ENCODE results near the gene ASB10. TPM values are rescaled to one million over a fixed set of nuclear protein-coding genes. Genes with fewer than 3 reads are reported as not detected.

Gene ASB10
- total RNA-seq, 1 experiment from 2014 or later, result not detected

DNA sequence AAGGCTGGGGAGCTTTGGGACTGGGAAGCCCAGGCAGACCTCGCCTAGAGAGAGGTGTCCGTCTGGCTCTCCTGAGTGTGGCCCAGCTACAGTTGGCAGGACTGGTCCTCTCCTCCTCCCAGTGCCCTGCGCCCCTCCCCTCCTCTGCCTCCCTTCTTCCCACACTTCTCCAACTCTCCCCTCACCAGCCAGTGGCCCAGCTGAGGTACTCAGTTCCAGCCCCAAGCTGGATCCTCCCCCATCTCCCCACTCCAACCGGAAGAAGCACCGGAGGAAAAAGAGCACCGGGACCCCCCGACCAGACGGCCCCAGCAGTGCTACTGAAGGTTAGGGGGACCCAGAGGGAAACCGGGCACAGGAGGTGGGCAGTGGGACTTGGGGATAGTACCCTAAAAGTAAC is 47.3 kb downstream of the ASB10 start:
- Histone ChIP-seq H3K27ac (ENCODE audit: low read length) (no peak overlapping the region), H3K36me3 (ENCODE audit: control insufficient read depth, insufficient read depth, low read length) (peaks cover 2% of the 10 kb centered on the region), H3K9me3 (ENCODE audit: control insufficient read depth, insufficient read depth, low read depth, low read length) (no peaks in the 10 kb centered on the region), H3K4me1 (ENCODE audit: control insufficient read depth, insufficient read depth, low read length) (no peaks in the 10 kb centered on the region), H3K27me3 (ENCODE audit: control insufficient read depth, insufficient read depth, low read length) (no peaks in the 10 kb centered on the region), H3K4me3 (ENCODE audit: low read depth in 2 of 2, low read length in 2 of 2) (no peak overlapping the region)
- no TSS peak for BruUV-seq (replicated peaks)
- no peak for DNase-seq (ENCODE audit: low read depth, low spot score)
- no peak for ATAC-seq
- ChIA-PET CTCF (no interaction called here), POLR2A (no interaction called here)
- TF ChIP-seq POLR2AphosphoS5 (IDR thresholded peaks at IDR 0.05; ENCODE audit: low read depth, low read length) (no peak), TCF7L2 (IDR thresholded peaks at IDR 0.05; ENCODE audit: low read depth, low read length) (no peak), SIN3A (IDR thresholded peaks at IDR 0.05; ENCODE audit: borderline replicate concordance, insufficient read depth, low read depth, low read length) (no peak)
- TF ChIP-seq, protein P1, sequence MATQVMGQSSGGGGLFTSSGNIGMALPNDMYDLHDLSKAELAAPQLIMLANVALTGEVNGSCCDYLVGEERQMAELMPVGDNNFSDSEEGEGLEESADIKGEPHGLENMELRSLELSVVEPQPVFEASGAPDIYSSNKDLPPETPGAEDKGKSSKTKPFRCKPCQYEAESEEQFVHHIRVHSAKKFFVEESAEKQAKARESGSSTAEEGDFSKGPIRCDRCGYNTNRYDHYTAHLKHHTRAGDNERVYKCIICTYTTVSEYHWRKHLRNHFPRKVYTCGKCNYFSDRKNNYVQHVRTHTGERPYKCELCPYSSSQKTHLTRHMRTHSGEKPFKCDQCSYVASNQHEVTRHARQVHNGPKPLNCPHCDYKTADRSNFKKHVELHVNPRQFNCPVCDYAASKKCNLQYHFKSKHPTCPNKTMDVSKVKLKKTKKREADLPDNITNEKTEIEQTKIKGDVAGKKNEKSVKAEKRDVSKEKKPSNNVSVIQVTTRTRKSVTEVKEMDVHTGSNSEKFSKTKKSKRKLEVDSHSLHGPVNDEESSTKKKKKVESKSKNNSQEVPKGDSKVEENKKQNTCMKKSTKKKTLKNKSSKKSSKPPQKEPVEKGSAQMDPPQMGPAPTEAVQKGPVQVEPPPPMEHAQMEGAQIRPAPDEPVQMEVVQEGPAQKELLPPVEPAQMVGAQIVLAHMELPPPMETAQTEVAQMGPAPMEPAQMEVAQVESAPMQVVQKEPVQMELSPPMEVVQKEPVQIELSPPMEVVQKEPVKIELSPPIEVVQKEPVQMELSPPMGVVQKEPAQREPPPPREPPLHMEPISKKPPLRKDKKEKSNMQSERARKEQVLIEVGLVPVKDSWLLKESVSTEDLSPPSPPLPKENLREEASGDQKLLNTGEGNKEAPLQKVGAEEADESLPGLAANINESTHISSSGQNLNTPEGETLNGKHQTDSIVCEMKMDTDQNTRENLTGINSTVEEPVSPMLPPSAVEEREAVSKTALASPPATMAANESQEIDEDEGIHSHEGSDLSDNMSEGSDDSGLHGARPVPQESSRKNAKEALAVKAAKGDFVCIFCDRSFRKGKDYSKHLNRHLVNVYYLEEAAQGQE (IDR thresholded peaks at IDR 0.05; ENCODE audit: insufficient read depth in 1 of 2, low read depth in 2 of 2, low read length in 1 of 2), result no peak
- TF ChIP-seq, protein P2, sequence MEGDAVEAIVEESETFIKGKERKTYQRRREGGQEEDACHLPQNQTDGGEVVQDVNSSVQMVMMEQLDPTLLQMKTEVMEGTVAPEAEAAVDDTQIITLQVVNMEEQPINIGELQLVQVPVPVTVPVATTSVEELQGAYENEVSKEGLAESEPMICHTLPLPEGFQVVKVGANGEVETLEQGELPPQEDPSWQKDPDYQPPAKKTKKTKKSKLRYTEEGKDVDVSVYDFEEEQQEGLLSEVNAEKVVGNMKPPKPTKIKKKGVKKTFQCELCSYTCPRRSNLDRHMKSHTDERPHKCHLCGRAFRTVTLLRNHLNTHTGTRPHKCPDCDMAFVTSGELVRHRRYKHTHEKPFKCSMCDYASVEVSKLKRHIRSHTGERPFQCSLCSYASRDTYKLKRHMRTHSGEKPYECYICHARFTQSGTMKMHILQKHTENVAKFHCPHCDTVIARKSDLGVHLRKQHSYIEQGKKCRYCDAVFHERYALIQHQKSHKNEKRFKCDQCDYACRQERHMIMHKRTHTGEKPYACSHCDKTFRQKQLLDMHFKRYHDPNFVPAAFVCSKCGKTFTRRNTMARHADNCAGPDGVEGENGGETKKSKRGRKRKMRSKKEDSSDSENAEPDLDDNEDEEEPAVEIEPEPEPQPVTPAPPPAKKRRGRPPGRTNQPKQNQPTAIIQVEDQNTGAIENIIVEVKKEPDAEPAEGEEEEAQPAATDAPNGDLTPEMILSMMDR (IDR thresholded peaks at IDR 0.05), result no peak
- intact Hi-C loops (cut with micrococcal nuclease; ENCODE audit: unreplicated experiment), result no loop called here
- in situ Hi-C loops (cut with HindIII; ENCODE audit: low pct_unique_long_range_greater_than_20kb, low sequenced_read_pairs), result no loop called here

DNA sequence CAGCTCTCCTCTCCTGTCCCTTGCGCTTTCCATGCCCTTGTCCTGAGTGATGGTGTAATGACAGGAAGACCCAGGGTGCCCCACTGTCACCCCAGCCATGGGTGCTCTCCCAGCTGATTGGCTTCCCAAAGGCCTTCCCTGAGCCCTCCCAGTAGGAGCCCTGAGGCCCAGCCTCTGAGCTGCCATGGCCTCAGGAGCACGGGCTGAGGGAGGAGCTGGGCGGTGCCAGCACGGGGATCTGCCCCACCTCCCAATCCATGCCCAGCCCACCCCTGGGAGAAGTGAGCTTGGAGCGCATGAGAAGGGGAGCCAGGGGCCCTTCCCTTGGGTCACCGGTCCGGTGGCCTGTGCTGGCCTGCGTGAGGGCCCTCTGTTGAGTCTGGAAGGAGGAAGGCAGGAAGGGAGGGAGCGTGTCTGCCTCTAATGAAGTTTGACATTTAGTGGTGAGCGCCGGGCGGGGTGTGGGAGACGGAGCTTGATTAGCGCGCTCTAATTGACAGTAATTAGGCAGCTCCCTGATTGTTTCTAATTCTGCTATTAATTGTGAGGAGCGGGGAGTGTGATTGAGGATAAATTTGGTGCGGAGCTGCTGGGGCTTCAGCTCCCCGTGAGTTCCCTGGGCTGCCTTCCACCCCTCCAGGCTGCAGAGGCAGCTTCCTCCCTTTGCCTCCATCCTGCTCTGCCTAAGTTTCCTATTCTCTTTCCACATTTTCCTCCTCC is 47.8 kb downstream of the ASB10 start:
- DNase-seq (ENCODE audit: low read depth, low spot score) (no peak), ATAC-seq (0 out of 2 replicates have a peak, but pooled peaks have one; percentile 39)
- Histone ChIP-seq H3K27me3 (ENCODE audit: control insufficient read depth, insufficient read depth, low read length) (no peaks in the 10 kb centered on the region), H3K27ac (ENCODE audit: low read length) (no peak overlapping the region), H3K36me3 (ENCODE audit: control insufficient read depth, insufficient read depth, low read length) (peaks cover 5% of the 10 kb centered on the region), H3K9me3 (ENCODE audit: control insufficient read depth, insufficient read depth, low read depth, low read length) (no peaks in the 10 kb centered on the region), H3K4me1 (ENCODE audit: control insufficient read depth, insufficient read depth, low read length) (no peaks in the 10 kb centered on the region), H3K4me3 (ENCODE audit: low read depth in 2 of 2, low read length in 2 of 2) (no peak overlapping the region)
- in situ Hi-C loops (cut with HindIII; ENCODE audit: low pct_unique_long_range_greater_than_20kb, low sequenced_read_pairs), result no loop called here
- POLR2A ChIA-PET, result interaction anchor here (0.6 kb wide), 1 partner anchor 132 kb away, joined by 6 read pairs; no protein-coding TSS in a partner anchor
- BruUV-seq (replicated peaks), result no TSS peak
- CTCF ChIA-PET, result no interaction called here
- TF ChIP-seq POLR2AphosphoS5 (IDR thresholded peaks at IDR 0.05; ENCODE audit: low read depth, low read length), result no peak
- no peak for TF ChIP-seq SIN3A (IDR thresholded peaks at IDR 0.05; ENCODE audit: borderline replicate concordance, insufficient read depth, low read depth, low read length)
- no peak for TF ChIP-seq TCF7L2 (IDR thresholded peaks at IDR 0.05; ENCODE audit: low read depth, low read length)
- TF ChIP-seq, protein P2 (IDR thresholded peaks at IDR 0.05), result no peak
- TF ChIP-seq, protein P1 (IDR thresholded peaks at IDR 0.05; ENCODE audit: insufficient read depth in 1 of 2, low read depth in 2 of 2, low read length in 1 of 2), result no peak
- intact Hi-C loops (cut with micrococcal nuclease; ENCODE audit: unreplicated experiment), result no loop called here

All from Panc1 (cell line).